Lower leg skin (tissue), 4 donors: ENCODE results near the gene IL1RN. TPM values are rescaled to one million over a fixed set of nuclear protein-coding genes. Genes with fewer than 3 reads are reported as not detected.

Experiments used
- DNase-seq, 2 donors: peaks; one replicate each; pipeline ENCODE4 v3.0.0-alpha.2; 2019; ENCODE audit warnings: low spot score in 2 of 2
- H3K4me3 ChIP-seq: fragments of 200-600 bp; sonication (generic); 2 replicates; pipeline ENCODE4 v1.5.1; 2017; ENCODE audit warnings: mild to moderate bottlenecking, low read depth; ENCODE audit not compliant: poor library complexity, severe bottlenecking
- POLR2A ChIP-seq, 2 donors: fragments of 450-650 bp; IDR thresholded peaks; one replicate each; pipeline ENCODE4 v1.6.1; 2016 to 2017; ENCODE audit warnings: antibody characterized with exemption in 2 of 2, mild to moderate bottlenecking in 1 of 2, moderate library complexity in 1 of 2
- WGBS, 2 donors: methylation state at CpG; one replicate each; pipeline ENCODE4 v1.1.5; 2018; 5-methylcytosine and 5-hydroxymethylcytosine counted together
- intact Hi-C: fragments of 100-400 bp; cut with DNase I; formaldehyde crosslinking; loops from one replicate; pipeline ENCODE4 v1.15.0; 2023; ENCODE audit warnings: low total_unique reads
- total RNA-seq, 4 donors: library from RNA; depleted of rRNA; stranded (reverse); fragments of >200 nt; gene quantifications; one replicate each; pipeline ENCODE4 v1.1.0, GENCODE V29; 2016
- TF ChIP-seq, protein P1 (sequence below), 3 donors: fragments of 450-650 bp; IDR thresholded peaks; one replicate each; pipeline ENCODE4 v1.5.1; 2016; ENCODE audit warnings: antibody characterized with exemption in 3 of 3, mild to moderate bottlenecking in 3 of 3, moderate library complexity in 2 of 3

IL1RN gene
- total RNA-seq, 4 donors from 2014 or later = 120 to 178 (median 132) TPM

- intact Hi-C loops = loop anchor here (5.0 kb wide), 1 partner anchor 116 kb away; no protein-coding TSS in a partner anchor
- no peak for DNase-seq
- WGBS, 2 donors = 66 to 72% methylated on average over 2 of the region's 2 CpGs
Observed at GRCh38 chr2:113081488-113082210, 45.7 kb upstream of the IL1RN start.

DNA sequence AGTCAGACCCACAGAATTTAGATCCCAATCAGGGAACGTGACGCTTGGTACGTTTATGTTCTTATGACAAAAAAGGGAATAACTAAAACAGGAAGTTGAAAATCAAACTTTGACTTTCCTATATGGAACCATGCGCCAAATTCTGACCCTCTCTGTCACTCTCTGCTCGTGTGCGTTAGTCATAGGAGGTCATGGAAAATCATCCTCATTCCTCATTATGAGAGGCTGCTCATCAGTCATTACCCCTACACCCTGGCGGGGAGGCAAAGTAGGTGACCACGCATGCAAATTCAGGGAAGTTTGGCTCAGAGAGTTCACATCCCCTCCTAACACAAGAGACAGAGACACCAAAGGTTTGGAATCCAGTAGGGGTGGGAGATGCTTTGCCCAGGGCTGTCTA is 44.1 kb upstream of the IL1RN start:
- WGBS, 2 donors = 82 to 84% methylated on average over 8 of the region's 8 CpGs
- no peak for DNase-seq
- no peak overlapping the region for H3K4me3 ChIP-seq
- TF ChIP-seq, protein P1, sequence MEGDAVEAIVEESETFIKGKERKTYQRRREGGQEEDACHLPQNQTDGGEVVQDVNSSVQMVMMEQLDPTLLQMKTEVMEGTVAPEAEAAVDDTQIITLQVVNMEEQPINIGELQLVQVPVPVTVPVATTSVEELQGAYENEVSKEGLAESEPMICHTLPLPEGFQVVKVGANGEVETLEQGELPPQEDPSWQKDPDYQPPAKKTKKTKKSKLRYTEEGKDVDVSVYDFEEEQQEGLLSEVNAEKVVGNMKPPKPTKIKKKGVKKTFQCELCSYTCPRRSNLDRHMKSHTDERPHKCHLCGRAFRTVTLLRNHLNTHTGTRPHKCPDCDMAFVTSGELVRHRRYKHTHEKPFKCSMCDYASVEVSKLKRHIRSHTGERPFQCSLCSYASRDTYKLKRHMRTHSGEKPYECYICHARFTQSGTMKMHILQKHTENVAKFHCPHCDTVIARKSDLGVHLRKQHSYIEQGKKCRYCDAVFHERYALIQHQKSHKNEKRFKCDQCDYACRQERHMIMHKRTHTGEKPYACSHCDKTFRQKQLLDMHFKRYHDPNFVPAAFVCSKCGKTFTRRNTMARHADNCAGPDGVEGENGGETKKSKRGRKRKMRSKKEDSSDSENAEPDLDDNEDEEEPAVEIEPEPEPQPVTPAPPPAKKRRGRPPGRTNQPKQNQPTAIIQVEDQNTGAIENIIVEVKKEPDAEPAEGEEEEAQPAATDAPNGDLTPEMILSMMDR (IDR thresholded peaks at IDR 0.05) = no peak
- no peak for TF ChIP-seq POLR2A (IDR thresholded peaks at IDR 0.05)
- intact Hi-C loops = loop anchor here (5.0 kb wide), 1 partner anchor 114 kb away; no protein-coding TSS in a partner anchor

More at GRCh38 chr2:113081488-113082210, 45.7 kb upstream of the IL1RN start:
- no peak for TF ChIP-seq POLR2A (IDR thresholded peaks at IDR 0.05)
- TF ChIP-seq, protein P1 (IDR thresholded peaks at IDR 0.05) = no peak
- no peak overlapping the region for H3K4me3 ChIP-seq

DNA sequence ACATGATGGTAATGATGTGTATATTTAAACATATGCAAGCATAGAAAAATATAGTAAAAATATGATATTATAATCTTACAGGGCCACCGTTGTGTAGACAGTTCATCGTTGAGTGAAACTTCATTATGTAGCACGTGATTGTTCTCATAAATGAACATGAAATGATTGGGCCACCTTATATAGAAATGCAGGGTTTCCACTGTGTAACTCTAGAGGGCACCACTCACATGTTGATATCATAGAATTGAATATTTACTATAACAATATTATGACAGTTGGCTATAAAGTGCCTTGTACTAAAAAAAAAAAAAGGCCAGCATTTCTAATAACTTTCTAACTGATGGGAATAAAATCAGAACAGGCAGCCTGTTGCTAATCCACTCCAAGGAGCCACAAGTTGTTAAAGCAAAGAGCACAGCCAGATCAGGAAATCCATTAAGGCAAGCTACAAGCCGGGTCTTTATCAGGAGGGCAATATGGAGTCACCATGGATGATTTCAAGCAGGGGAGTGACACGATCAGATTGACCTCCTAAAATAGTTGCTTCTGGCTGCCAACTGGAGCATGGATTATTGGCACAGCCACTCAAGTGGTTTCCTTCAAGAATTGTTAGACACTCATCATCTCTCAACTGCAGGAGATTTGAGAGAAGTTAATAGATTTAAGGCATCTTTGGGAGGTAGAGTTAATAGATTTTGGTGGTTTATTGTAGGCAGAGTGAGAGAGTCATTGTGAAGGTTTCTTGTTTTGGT is 43.0 kb upstream of the IL1RN start:
- intact Hi-C loops = loop anchor here (5.0 kb wide), 1 partner anchor 113 kb away; no protein-coding TSS in a partner anchor
- H3K4me3 ChIP-seq = no peak overlapping the region
- TF ChIP-seq, protein P1 (IDR thresholded peaks at IDR 0.05) = no peak
- TF ChIP-seq POLR2A (IDR thresholded peaks at IDR 0.05) = no peak
- no peak for DNase-seq
- 21 to 41% methylated on average over 5 of the region's 5 CpGs for WGBS, 2 donors

GRCh38 chr2:113085542-113085941 is 41.9 kb upstream of the IL1RN start:
- WGBS, 2 donors = 41 to 56% methylated on average over 2 of the region's 2 CpGs
- TF ChIP-seq POLR2A (IDR thresholded peaks at IDR 0.05) = no peak
- intact Hi-C loops = no loop called here

GRCh38 chr2:113088213-113088992 is 39.0 kb upstream of the IL1RN start:
- TF ChIP-seq, protein P1 (IDR thresholded peaks at IDR 0.05) = no peak
- TF ChIP-seq POLR2A (IDR thresholded peaks at IDR 0.05) = no peak
- no peak for DNase-seq
- intact Hi-C loops = no loop called here
- H3K4me3 ChIP-seq = no peak overlapping the region

More at GRCh38 chr2:113085542-113085941, 41.9 kb upstream of the IL1RN start:
- H3K4me3 ChIP-seq = no peak overlapping the region
- DNase-seq = no peak

- TF ChIP-seq POLR2A (IDR thresholded peaks at IDR 0.05) = no peak
- TF ChIP-seq, protein P1 (IDR thresholded peaks at IDR 0.05) = no peak
- DNase-seq = no peak
- intact Hi-C loops = no loop called here
- no peak overlapping the region for H3K4me3 ChIP-seq
Observed at GRCh38 chr2:113089916-113090315, 37.5 kb upstream of the IL1RN start.
